NB4 (cell line): ENCODE data around the gene ACTN3.

Source experiments
- POLR2A ChIP-seq: IDR thresholded peaks from 2 replicates; pipeline ENCODE4 v1.6.1; 2011; ENCODE audit warnings: mild to moderate bottlenecking; ENCODE audit not compliant: insufficient read length; ENCODE audit errors: extremely low read depth
- TF ChIP-seq, protein P1 (sequence below): IDR thresholded peaks from one replicate; pipeline ENCODE4 v1.5.1; 2012; ENCODE audit warnings: low read depth, low read length

DNA sequence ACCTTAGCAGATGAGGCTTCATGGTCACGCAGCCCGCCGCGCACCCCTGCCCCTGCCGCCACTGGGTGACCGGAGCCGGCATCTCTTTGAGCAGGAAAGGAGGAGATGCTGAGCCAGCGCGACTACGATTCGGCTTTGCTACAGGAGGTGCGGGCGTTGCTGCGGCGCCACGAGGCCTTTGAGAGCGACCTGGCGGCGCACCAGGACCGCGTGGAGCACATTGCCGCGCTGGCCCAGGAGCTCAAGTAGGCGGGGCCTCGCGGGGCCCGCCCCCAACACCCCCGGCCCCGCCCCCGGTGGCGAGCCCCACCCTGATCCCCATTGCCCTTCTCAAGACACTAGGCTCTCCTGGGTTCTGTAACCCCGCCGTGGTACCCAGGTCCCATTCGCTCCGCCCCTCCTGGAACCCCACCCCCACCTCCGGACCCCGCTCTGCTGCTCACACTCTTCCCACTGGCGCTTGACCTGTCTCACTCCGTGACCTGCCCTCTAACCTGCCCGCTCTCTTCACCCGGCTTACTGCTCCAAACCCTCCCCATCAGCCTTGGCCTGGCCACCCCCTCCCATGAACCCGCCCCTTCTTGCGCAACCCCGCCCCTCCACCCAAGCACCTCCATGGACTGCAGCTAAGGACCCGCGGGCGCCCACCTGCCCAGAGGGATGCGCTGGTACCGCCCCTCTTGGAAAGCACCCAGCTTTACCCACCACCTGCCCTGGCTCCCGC is 12.6 kb downstream of the ACTN3 start:
- TF ChIP-seq POLR2A: no peak
- TF ChIP-seq, protein P1, sequence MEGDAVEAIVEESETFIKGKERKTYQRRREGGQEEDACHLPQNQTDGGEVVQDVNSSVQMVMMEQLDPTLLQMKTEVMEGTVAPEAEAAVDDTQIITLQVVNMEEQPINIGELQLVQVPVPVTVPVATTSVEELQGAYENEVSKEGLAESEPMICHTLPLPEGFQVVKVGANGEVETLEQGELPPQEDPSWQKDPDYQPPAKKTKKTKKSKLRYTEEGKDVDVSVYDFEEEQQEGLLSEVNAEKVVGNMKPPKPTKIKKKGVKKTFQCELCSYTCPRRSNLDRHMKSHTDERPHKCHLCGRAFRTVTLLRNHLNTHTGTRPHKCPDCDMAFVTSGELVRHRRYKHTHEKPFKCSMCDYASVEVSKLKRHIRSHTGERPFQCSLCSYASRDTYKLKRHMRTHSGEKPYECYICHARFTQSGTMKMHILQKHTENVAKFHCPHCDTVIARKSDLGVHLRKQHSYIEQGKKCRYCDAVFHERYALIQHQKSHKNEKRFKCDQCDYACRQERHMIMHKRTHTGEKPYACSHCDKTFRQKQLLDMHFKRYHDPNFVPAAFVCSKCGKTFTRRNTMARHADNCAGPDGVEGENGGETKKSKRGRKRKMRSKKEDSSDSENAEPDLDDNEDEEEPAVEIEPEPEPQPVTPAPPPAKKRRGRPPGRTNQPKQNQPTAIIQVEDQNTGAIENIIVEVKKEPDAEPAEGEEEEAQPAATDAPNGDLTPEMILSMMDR: no peak
